HepG2 (cell line): Measurements from ENCODE around the gene NT5C1B. TPM values are rescaled to one million over a fixed set of nuclear protein-coding genes. Genes with fewer than 3 reads are reported as not detected.

Experiments used
- ATAC-seq: fragments of 200-7000 bp; cut with Tn5 transposase; 3 replicates; pipeline ENCODE4 v1.9.1; 2020; ENCODE audit warnings: mild to moderate bottlenecking, moderate library complexity
- Bru-seq: library from RNA; stranded (reverse); fragments of 400-500 nt; gene quantifications from one replicate; lab custom pipeline; 2021; lab: Mats Ljungman, UMichigan
- BruChase-seq, 2 experiments: library from RNA; stranded (reverse); fragments of 400-500 nt; gene quantifications; one replicate each; lab custom pipeline; 2021; lab: Mats Ljungman, UMichigan
- BruUV-seq: library from RNA; stranded (reverse); fragments of 400-500 nt; replicated peaks from 2 replicates; lab custom pipeline; 2021; lab: Mats Ljungman, UMichigan
- CTCF ChIA-PET: fragments of 300-600 bp; formaldehyde crosslinking; extraction: SDS; loops from one replicate; lab custom pipeline; 2021; ENCODE audit warnings: low total read pairs, inconsistent platforms, low intra/inter-chr PET ratio; lab: Yijun Ruan, JAX
- POLR2A ChIA-PET: fragments of 350-600 bp; sonication (Branson Sonifier 250); formaldehyde crosslinking; loops from one replicate; lab custom pipeline; 2020; ENCODE audit warnings: antibody characterized with exemption, inconsistent platforms; lab: Yijun Ruan, JAX
- DNase-seq: peaks from one replicate; pipeline ENCODE4 v3.0.0-alpha.2; 2015; ENCODE audit warnings: low spot score
- FAIRE-seq: peaks from 3 replicates; lab custom pipeline; 2011; peaks lifted over from hg19 to GRCh38; lab: Jason Lieb, UNC
- H2AFZ ChIP-seq: one replicate; pipeline ENCODE4 v1.6.1; 2011; ENCODE audit warnings: low read length, inconsistent platforms
- H3K27ac ChIP-seq: fragments of 300-600 bp; 3 replicates; pipeline ENCODE4 v1.8.0; 2011; ENCODE audit warnings: mixed run types, mild to moderate bottlenecking, mixed read lengths, low read length, inconsistent platforms; ENCODE audit not compliant: insufficient read depth; ENCODE audit errors: extremely low read length
- H3K27me3 ChIP-seq, 2 experiments: fragments of 200-600 bp in 1 of 2; 2 replicates in 1 of 2; 3 replicates in 1 of 2; pipeline versions ENCODE4 v1.6.0 to v1.8.0; 2011; ENCODE audit warnings: low read length in 2 of 2, mild to moderate bottlenecking in 2 of 2, moderate library complexity in 2 of 2, inconsistent platforms in 1 of 2; ENCODE audit not compliant: insufficient read depth in 2 of 2, control insufficient read depth in 1 of 2
- H3K36me3 ChIP-seq, 2 experiments: fragments of 200-600 bp in 1 of 2; replicated peaks in 1 of 2; 2 replicates in 1 of 2; 3 replicates in 1 of 2; pipeline versions ENCODE4 v1.5.1 to v1.8.0; 2011; ENCODE audit warnings: low read length in 2 of 2, inconsistent platforms in 1 of 2; ENCODE audit not compliant: insufficient read depth in 2 of 2, control insufficient read depth in 1 of 2
- H3K4me1 ChIP-seq: 2 replicates; pipeline ENCODE4 v1.5.1; 2012; ENCODE audit warnings: low read length, inconsistent platforms; ENCODE audit not compliant: insufficient read depth
- H3K4me2 ChIP-seq: 2 replicates; pipeline ENCODE4 v1.6.0; 2011; ENCODE audit warnings: low read depth, low read length, inconsistent platforms
- H3K4me3 ChIP-seq, 3 experiments: fragments of 200-600 bp in 1 of 3; sonication (generic), shearing (Covaris generic) in 1 of 3; replicated peaks in 1 of 3; 2 replicates each; pipeline ENCODE4 v1.5.1; 2011 to 2016; ENCODE audit warnings: low read length in 3 of 3, inconsistent platforms in 2 of 3, low read depth in 2 of 3, mild to moderate bottlenecking in 2 of 3, control low read depth in 1 of 3, mixed read lengths in 1 of 3; ENCODE audit not compliant: insufficient read depth in 1 of 3
- H3K79me2 ChIP-seq: one replicate; pipeline ENCODE4 v1.6.1; 2011; ENCODE audit warnings: low read length, inconsistent platforms; ENCODE audit not compliant: insufficient read depth
- H3K9ac ChIP-seq: 2 replicates; pipeline ENCODE4 v1.6.0; 2011; ENCODE audit warnings: mild to moderate bottlenecking, low read depth, low read length, inconsistent platforms; ENCODE audit not compliant: insufficient read depth
- H3K9me3 ChIP-seq: 2 replicates; pipeline ENCODE4 v1.5.1; 2012; ENCODE audit warnings: mild to moderate bottlenecking, low read length
- H4K20me1 ChIP-seq: 2 replicates; pipeline ENCODE4 v1.6.0; 2011; ENCODE audit warnings: inconsistent platforms, mild to moderate bottlenecking, low read length, moderate library complexity; ENCODE audit not compliant: insufficient read depth
- ATF7 ChIP-seq, 2 experiments: fragments of 450-650 bp in 1 of 2; sonication (generic) in 1 of 2; formaldehyde crosslinking in 1 of 2; IDR thresholded peaks; 2 replicates each; pipeline versions ENCODE4 v1.4.0 to v1.6.1; 2016 to 2020; ENCODE audit warnings: antibody characterized with exemption in 1 of 2, mild to moderate bottlenecking in 1 of 2, missing genetic modification reagents in 1 of 2
- FLYWCH1 ChIP-seq: sonication (generic); formaldehyde crosslinking; IDR thresholded peaks from 2 replicates; pipeline ENCODE4 v1.8.1; 2023; ENCODE audit warnings: mild to moderate bottlenecking, missing genetic modification reagents
- GABPB1 ChIP-seq: IDR thresholded peaks from 2 replicates; pipeline ENCODE4 v1.6.1; 2016; ENCODE audit warnings: mild to moderate bottlenecking, missing genetic modification reagents, moderate library complexity, missing compliant biosample characterization
- HDAC1 ChIP-seq: sonication (generic); formaldehyde crosslinking; IDR thresholded peaks from 2 replicates; pipeline ENCODE4 v1.5.1; 2020; ENCODE audit warnings: mild to moderate bottlenecking, missing genetic modification reagents
- PATZ1 ChIP-seq: sonication (generic); formaldehyde crosslinking; IDR thresholded peaks from 2 replicates; pipeline ENCODE4 v1.4.0; 2020; ENCODE audit warnings: missing genetic modification reagents
- SMAD9 ChIP-seq: sonication (generic); formaldehyde crosslinking; IDR thresholded peaks from 2 replicates; pipeline ENCODE4 v1.5.1; 2020; ENCODE audit warnings: mild to moderate bottlenecking, missing genetic modification reagents
- ZNF230 ChIP-seq: sonication (generic); formaldehyde crosslinking; IDR thresholded peaks from 2 replicates; pipeline ENCODE4 v1.4.0; 2020; ENCODE audit warnings: mild to moderate bottlenecking, missing genetic modification reagents
- ZNF280D ChIP-seq: sonication (generic); formaldehyde crosslinking; IDR thresholded peaks from 2 replicates; pipeline ENCODE4 v1.5.1; 2020; ENCODE audit warnings: mild to moderate bottlenecking, missing genetic modification reagents
- WGBS: methylation state at CpG from one replicate; pipeline ENCODE4 v1.1.6; 2017; ENCODE audit warnings: low lambda C conversion rate; 5-methylcytosine and 5-hydroxymethylcytosine counted together
- in situ Hi-C: cut with HindIII; loops from 2 replicates; pipeline ENCODE4 v1.10.0; 2017; ENCODE audit warnings: low pct_unique_long_range_greater_than_20kb; ENCODE audit not compliant: extremely low pct_ligation_motif_present
- intact Hi-C: fragments of 100-400 bp; cut with micrococcal nuclease; formaldehyde crosslinking; loops from one replicate; pipeline ENCODE4 v1.10.0; 2022; ENCODE audit not compliant: unreplicated experiment
- long read RNA-seq, 2 experiments: library from RNA in 1 of 2; library from polyadenylated mRNA in 1 of 2; stranded (forward) in 1 of 2; unstranded in 1 of 2; transcript quantifications; one replicate each; pipeline ENCODE4 v2.0.0, GENCODE V29; 2019 to 2022
- polyA minus RNA-seq, 3 experiments: library from RNA; depleted of rRNA, polyadenylated mRNA; stranded (reverse); fragments of >200 nt; gene quantifications; 2 replicates each; pipeline ENCODE4 v1.2.3, GENCODE V29; 2011; ENCODE audit warnings: low replicate concordance in 1 of 3
- polyA plus RNA-seq, 8 experiments: library from polyadenylated mRNA; depleted of rRNA in 3 of 8; stranded (reverse) in 7 of 8; unstranded in 1 of 8; fragments of >200 nt; fragmentation: Illumina TruSeq in 4 of 8; extraction: Trizol in 4 of 8; gene quantifications; 2 replicates each; pipeline versions ENCODE4 v1.2.1 to v1.2.3, GENCODE V29; 2011 to 2016; ENCODE audit warnings: low read depth in 4 of 8, missing spikeins in 1 of 8, mixed read lengths in 1 of 8; ENCODE audit not compliant: insufficient read depth in 1 of 8
- total RNA-seq, 5 experiments: library from RNA; depleted of rRNA; stranded (reverse); fragments of >200 nt; fragmentation: Illumina TruSeq; extraction: Trizol; gene quantifications; 2 replicates each; pipeline ENCODE4 v1.2.3, GENCODE V29; 2016; ENCODE audit warnings: low read depth in 1 of 5

Gene NT5C1B
- total RNA-seq (2016; rRNA removed; fragmentation: Illumina TruSeq; extraction: Trizol), result not detected in 2 replicates
- total RNA-seq (2016; cell fraction: cytosol; rRNA removed; fragmentation: Illumina TruSeq; extraction: Trizol; ENCODE audit: low read depth), result not detected in 2 replicates
- total RNA-seq (2016; cell fraction: insoluble cytoplasmic fraction; rRNA removed; fragmentation: Illumina TruSeq; extraction: Trizol), result not detected in 2 replicates
- not detected in 2 replicates for total RNA-seq (2016; cell fraction: membrane; rRNA removed; fragmentation: Illumina TruSeq; extraction: Trizol)
- total RNA-seq (2016; cell fraction: nucleus; rRNA removed; fragmentation: Illumina TruSeq; extraction: Trizol), result not detected in 2 replicates
- not detected in 2 replicates for polyA plus RNA-seq (2011; rRNA removed)
- polyA plus RNA-seq (2011; cell fraction: cytosol; rRNA removed), result not detected in 2 replicates
- not detected in 2 replicates for polyA plus RNA-seq (2011; cell fraction: nucleus; rRNA removed)
- 0.16 and 0.17 TPM in 2 replicates for polyA plus RNA-seq (2012)
- not detected in 2 replicates for polyA plus RNA-seq (2016; cell fraction: cytosol; fragmentation: Illumina TruSeq; extraction: Trizol; ENCODE audit: low read depth)
- polyA plus RNA-seq (2016; cell fraction: insoluble cytoplasmic fraction; fragmentation: Illumina TruSeq; extraction: Trizol; ENCODE audit: low read depth), result not detected in 2 replicates
- polyA plus RNA-seq (2016; cell fraction: membrane; fragmentation: Illumina TruSeq; extraction: Trizol; ENCODE audit: low read depth), result not detected in 2 replicates
- polyA plus RNA-seq (2016; cell fraction: nucleus; fragmentation: Illumina TruSeq; extraction: Trizol; ENCODE audit: insufficient read depth, low read depth), result not detected in 2 replicates
- polyA minus RNA-seq (2011; rRNA and poly(A)+ RNA removed; ENCODE audit: low replicate concordance), result not detected in 2 replicates
- not detected in 2 replicates for polyA minus RNA-seq (2011; cell fraction: cytosol; rRNA and poly(A)+ RNA removed)
- polyA minus RNA-seq (2011; cell fraction: nucleus; rRNA and poly(A)+ RNA removed), result not detected in 2 replicates
- Bru-seq, nascent RNA, result not detected
- BruChase-seq, experiment 1, labeled RNA remaining after a 6-hour chase, result not detected
- BruChase-seq, experiment 2, labeled RNA remaining after a 2-hour chase, result not detected
- long read RNA-seq, experiment 1, result 0 reads
- long read RNA-seq, experiment 2, result 0 reads

- 68% methylated on average over 1 of the region's 1 CpG for WGBS
- H3K4me2 ChIP-seq, result no peak within 1 kb of the TSS
- intact Hi-C loops (no loop called here), in situ Hi-C loops (no loop called here)
- ChIA-PET POLR2A (no interaction called here), CTCF (no interaction called here)
- no peak within 1 kb of the TSS for H3K27ac ChIP-seq
- TF ChIP-seq ATF7 (IDR thresholded peaks at IDR 0.05) (peak; percentile 77), ATF7 (CRISPR knock-in tag; IDR thresholded peaks at IDR 0.05) (no peak), ZNF230 (CRISPR knock-in tag) (no peak)
- ATAC-seq, result no peak
- no peaks in the 10 kb centered on the region for H3K27me3 ChIP-seq
- no peaks in the 10 kb centered on the region for H3K4me1 ChIP-seq
- no peak for DNase-seq
- no peak for FAIRE-seq
- H3K9ac ChIP-seq, result no peak within 1 kb of the TSS
- no peaks in the 10 kb centered on the region for H3K36me3 ChIP-seq
- no peak within 1 kb of the TSS for H3K4me3 ChIP-seq
- H3K79me2 ChIP-seq, result no peaks in the 10 kb centered on the region
- no TSS peak for BruUV-seq
- H4K20me1 ChIP-seq, result no peaks in the 10 kb centered on the region
- H3K9me3 ChIP-seq, result no peaks in the 10 kb centered on the region
- H2AFZ ChIP-seq, result no peak within 1 kb of the TSS
These were observed at the start of gene NT5C1B for GRCh38 chr2:18589354-18589753. TSS of gene NT5C1B (minus strand) at chr2:18589569. CDS start at chr2:18589468, 101 bp downstream.

GRCh38 chr2:18637196-18637595 lies 47.8 kb upstream of the NT5C1B start:
- DNase-seq (no peak), ATAC-seq (no peak), FAIRE-seq (no peak)
- no peaks in the 10 kb centered on the region for H3K4me1 ChIP-seq
- CTCF ChIA-PET, result no interaction called here
- 0% methylated on average over 1 of the region's 1 CpG for WGBS
- no peaks in the 10 kb centered on the region for H3K36me3 ChIP-seq
- no peak overlapping the region for H2AFZ ChIP-seq
- H3K9me3 ChIP-seq, result peaks cover 43% of the 10 kb centered on the region
- no peaks in the 10 kb centered on the region for H3K79me2 ChIP-seq
- no peaks in the 10 kb centered on the region for H4K20me1 ChIP-seq
- no peak overlapping the region for H3K27ac ChIP-seq
- POLR2A ChIA-PET, result no interaction called here
- no peaks in the 10 kb centered on the region for H3K27me3 ChIP-seq
- no peak overlapping the region for H3K9ac ChIP-seq
- H3K4me3 ChIP-seq, result no peak overlapping the region
- BruUV-seq, result no TSS peak
- in situ Hi-C loops (no loop called here), intact Hi-C loops (no loop called here)
- H3K4me2 ChIP-seq, result no peak overlapping the region
- no peak for TF ChIP-seq FLYWCH1 (CRISPR knock-in tag)
- no peak for TF ChIP-seq SMAD9 (CRISPR knock-in tag)
- TF ChIP-seq HDAC1 (CRISPR knock-in tag), result no peak
- no peak for TF ChIP-seq ZNF280D (CRISPR knock-in tag)
- TF ChIP-seq PATZ1 (CRISPR knock-in tag), result no peak
- TF ChIP-seq GABPB1 (CRISPR knock-in tag), result no peak
